ENCODE measurements around the gene TINAG. TPM values are rescaled to one million over a fixed set of nuclear protein-coding genes. Genes with fewer than 3 reads are reported as not detected.

Gene TINAG
- total RNA-seq, 1 donor from 2014 or later: not detected

DNA sequence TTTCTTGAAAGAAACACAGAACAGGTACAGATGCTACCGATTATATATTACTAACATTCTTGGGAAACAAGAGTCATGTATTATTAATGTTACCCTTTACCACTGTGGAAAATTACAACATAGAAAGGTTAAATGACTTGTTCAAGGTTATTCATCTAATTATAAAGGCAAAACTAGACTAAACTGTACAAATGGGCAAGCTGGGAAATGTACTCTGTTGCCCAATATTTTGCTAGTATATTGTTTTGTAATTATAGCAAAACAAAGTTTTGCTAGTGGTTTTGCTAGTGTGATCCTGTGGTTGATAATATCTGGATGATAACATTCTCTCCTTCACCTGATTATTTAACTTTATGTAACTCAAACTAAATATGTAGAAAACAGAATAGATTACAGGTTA, 96.5 kb downstream of the TINAG start:
- DNase-seq (ENCODE audit: low spot score): no peak
- Mint-ChIP-seq H3K4me1 (ENCODE audit: low read depth) (no peaks in the 10 kb centered on the region), H3K4me3 (ENCODE audit: low read depth) (no peak overlapping the region), H3K36me3 (ENCODE audit: low read depth) (no peaks in the 10 kb centered on the region), H3K9me3 (peaks cover 3% of the 10 kb centered on the region), H3K27ac (no peak overlapping the region), H3K27me3 (ENCODE audit: low read depth) (no peaks in the 10 kb centered on the region)
- intact Hi-C loops (cut with micrococcal nuclease): no loop called here

DNA sequence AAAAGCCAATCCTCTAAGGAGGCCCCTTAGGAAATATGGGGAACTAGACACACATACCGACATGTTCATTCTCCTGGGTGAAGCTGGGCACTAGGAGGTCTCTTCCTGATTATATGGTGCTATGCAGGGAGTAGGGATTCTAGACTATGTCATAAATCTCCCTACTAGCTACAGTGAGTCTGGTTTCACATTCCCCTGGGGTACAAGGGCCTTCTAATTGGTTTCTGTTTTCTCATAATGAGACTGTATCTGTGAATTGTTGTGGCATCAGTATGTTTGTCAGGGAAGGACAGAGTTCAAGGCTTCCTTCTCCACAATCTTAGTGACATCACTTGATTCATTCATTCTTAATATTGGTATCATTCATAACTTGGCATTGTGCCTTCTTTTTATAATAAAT, 103.5 kb downstream of the TINAG start:
- Mint-ChIP-seq H3K27ac (no peak overlapping the region), H3K9me3 (peaks cover 11% of the 10 kb centered on the region), H3K4me1 (ENCODE audit: low read depth) (no peaks in the 10 kb centered on the region), H3K27me3 (ENCODE audit: low read depth) (no peaks in the 10 kb centered on the region), H3K36me3 (ENCODE audit: low read depth) (no peaks in the 10 kb centered on the region), H3K4me3 (ENCODE audit: low read depth) (no peak overlapping the region)
- DNase-seq (ENCODE audit: low spot score): no peak
- intact Hi-C loops (cut with micrococcal nuclease): no loop called here

DNA sequence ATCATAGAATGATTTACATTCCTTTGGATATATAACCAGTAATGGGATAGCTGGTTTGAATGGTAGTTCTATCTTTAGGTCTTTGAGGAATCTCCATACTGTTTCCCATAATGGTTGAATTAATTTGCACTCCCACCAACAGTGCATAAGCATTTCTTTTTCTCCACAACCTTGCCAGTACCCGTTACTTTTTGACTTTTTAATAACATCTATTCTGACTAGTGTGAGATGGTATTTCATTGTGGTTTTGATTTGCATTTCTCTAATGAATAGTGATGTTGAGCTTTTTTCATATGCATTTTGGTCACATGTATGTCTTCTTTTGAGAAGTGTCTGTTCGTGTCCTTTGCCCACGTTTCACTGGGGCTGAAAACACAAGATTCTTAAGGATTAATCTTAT, 107.3 kb downstream of the TINAG start:
- no peaks in the 10 kb centered on the region for H3K27me3 Mint-ChIP-seq (ENCODE audit: low read depth)
- DNase-seq (ENCODE audit: low spot score): no peak
- H3K9me3 Mint-ChIP-seq: peaks cover 3% of the 10 kb centered on the region
- no peak overlapping the region for H3K27ac Mint-ChIP-seq
- H3K4me1 Mint-ChIP-seq (ENCODE audit: low read depth): no peaks in the 10 kb centered on the region
- intact Hi-C loops (cut with micrococcal nuclease): no loop called here
- H3K4me3 Mint-ChIP-seq (ENCODE audit: low read depth): no peak overlapping the region
- no peaks in the 10 kb centered on the region for H3K36me3 Mint-ChIP-seq (ENCODE audit: low read depth)

DNA sequence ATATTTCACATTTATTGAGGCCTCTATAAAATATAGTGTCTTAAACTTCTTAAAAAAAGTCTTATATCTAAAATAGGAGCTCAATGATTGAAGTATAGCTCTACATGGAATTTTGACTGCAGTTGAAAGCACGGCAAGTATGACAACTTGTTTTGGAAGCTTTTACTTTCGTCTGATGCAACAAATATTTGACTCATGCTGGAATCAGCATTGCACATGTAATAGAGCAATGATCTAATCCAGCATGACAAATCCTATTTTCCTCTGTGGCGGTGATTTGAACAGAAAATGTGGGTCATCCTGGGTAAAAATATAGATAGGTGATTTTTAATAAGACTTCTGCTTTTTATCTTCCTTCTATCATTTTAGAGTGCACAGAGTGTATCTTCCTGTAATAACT, 111.6 kb downstream of the TINAG start:
- intact Hi-C loops (cut with micrococcal nuclease): no loop called here
- H3K9me3 Mint-ChIP-seq: peaks cover 3% of the 10 kb centered on the region
- H3K27ac Mint-ChIP-seq: no peak overlapping the region
- H3K4me3 Mint-ChIP-seq (ENCODE audit: low read depth): no peak overlapping the region
- H3K4me1 Mint-ChIP-seq (ENCODE audit: low read depth): no peaks in the 10 kb centered on the region
- H3K36me3 Mint-ChIP-seq (ENCODE audit: low read depth): no peaks in the 10 kb centered on the region
- no peak for DNase-seq (ENCODE audit: low spot score)
- H3K27me3 Mint-ChIP-seq (ENCODE audit: low read depth): no peaks in the 10 kb centered on the region

DNA sequence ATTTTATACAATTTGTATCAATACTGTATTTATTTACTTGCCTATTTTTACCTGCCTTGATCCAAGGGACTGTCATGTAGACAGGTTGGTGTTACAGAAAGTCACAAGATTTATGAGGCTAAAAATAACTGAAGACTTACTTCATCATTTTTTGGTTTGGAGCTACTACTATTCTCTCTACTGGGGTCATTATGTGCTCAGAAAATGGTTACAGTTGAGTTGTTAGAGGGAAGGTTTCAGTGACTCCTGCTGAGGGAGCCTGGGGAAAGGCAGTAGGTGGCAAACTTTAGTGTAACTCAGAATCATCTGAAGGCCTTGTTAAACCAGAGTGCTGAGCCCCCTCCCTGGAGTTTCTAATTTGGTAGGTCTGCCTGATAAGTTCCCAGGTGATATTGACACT, 118.8 kb downstream of the TINAG start:
- no peak for DNase-seq (ENCODE audit: low spot score)
- Mint-ChIP-seq H3K27ac (no peak overlapping the region), H3K9me3 (no peaks in the 10 kb centered on the region), H3K27me3 (ENCODE audit: low read depth) (no peaks in the 10 kb centered on the region), H3K4me3 (ENCODE audit: low read depth) (no peak overlapping the region), H3K36me3 (ENCODE audit: low read depth) (no peaks in the 10 kb centered on the region), H3K4me1 (ENCODE audit: low read depth) (no peaks in the 10 kb centered on the region)
- intact Hi-C loops (cut with micrococcal nuclease): no loop called here

DNA sequence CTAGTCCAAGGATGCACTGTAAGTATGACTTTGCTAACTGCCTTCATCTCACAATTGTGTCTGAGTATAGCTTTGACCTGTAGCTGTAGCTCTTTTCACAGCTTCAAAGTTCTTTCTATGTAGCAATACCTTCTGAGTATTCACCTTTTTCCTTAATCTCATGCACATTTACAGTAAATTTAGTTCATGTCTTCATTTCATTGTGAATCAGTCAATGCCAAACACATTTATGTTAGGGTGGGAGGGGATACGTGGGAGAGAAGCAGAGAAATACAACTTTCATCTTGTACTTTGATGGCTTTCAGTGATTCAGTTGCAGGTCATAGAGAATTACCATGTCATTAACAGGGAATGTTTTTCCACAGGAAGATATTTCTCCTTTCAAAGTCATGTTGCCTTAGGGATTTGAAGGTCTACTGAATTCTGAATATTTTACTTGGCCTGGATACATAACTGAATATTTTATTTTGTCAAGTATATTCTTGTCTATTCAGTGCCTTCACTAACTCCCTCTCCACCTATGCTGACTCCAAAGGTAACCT, 119.2 kb downstream of the TINAG start:
- intact Hi-C loops (cut with micrococcal nuclease): no loop called here

DNA sequence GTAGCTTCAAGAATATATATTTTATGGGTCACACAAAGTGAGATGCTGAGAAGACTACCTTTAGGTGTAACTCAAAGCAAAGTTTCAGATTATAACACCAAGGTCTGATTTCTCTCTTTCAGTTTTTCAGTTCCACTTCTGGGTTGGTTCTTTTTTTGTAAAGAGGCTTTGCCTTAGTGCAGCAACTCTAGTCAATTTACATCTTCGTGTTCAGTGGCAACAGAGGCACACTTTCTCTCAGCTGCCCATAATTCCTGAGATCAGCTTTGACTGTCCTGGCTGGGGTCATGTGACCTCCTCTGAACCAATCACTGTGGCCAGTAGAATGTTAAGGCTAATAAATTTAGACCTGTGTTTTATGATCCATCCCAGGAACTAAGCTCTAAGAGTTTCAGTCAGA, 120.2 kb downstream of the TINAG start:
- no peaks in the 10 kb centered on the region for H3K27me3 Mint-ChIP-seq (ENCODE audit: low read depth)
- intact Hi-C loops (cut with micrococcal nuclease): no loop called here
- no peak overlapping the region for H3K4me3 Mint-ChIP-seq (ENCODE audit: low read depth)
- H3K9me3 Mint-ChIP-seq: no peaks in the 10 kb centered on the region
- no peak for DNase-seq (ENCODE audit: low spot score)
- no peak overlapping the region for H3K27ac Mint-ChIP-seq
- H3K36me3 Mint-ChIP-seq (ENCODE audit: low read depth): no peaks in the 10 kb centered on the region
- no peaks in the 10 kb centered on the region for H3K4me1 Mint-ChIP-seq (ENCODE audit: low read depth)

More for the DNA sequence above, 119.2 kb downstream of the TINAG start:
- Mint-ChIP-seq H3K27me3 (ENCODE audit: low read depth) (no peaks in the 10 kb centered on the region), H3K27ac (no peak overlapping the region), H3K36me3 (ENCODE audit: low read depth) (no peaks in the 10 kb centered on the region), H3K4me3 (ENCODE audit: low read depth) (no peak overlapping the region), H3K9me3 (no peaks in the 10 kb centered on the region), H3K4me1 (ENCODE audit: low read depth) (no peaks in the 10 kb centered on the region)
- no peak for DNase-seq (ENCODE audit: low spot score)

DNA sequence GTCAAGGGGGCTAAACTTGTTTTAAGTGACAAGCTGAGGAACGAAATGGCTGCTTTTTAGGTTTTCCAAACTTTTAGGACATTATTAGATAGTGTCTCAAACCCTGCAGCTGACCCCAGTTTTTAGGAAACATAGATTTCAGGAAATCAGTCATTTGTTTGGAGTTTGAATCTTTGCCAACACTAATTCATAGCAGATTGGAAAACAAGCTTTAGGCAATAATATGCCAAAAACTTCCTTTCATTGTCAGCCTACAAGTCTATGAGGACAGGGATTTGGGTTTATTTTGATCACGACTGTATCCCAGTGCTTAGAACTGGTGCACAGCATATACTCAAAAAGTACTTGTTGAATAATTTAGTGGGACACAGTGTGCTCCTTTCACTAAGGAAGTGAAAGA, 123.2 kb downstream of the TINAG start:
- Mint-ChIP-seq H3K4me3 (ENCODE audit: low read depth) (no peak overlapping the region), H3K36me3 (ENCODE audit: low read depth) (no peaks in the 10 kb centered on the region), H3K9me3 (no peaks in the 10 kb centered on the region), H3K27me3 (ENCODE audit: low read depth) (no peaks in the 10 kb centered on the region), H3K27ac (no peak overlapping the region), H3K4me1 (ENCODE audit: low read depth) (no peaks in the 10 kb centered on the region)
- intact Hi-C loops (cut with micrococcal nuclease): no loop called here
- DNase-seq (ENCODE audit: low spot score): no peak

Other genes with a start within 250 kb of the TINAG start
- not detected in 2 replicates for gene MLIP, start 197.0 kb upstream of the TINAG start, total RNA-seq